Ectodermal cell (in vitro differentiated cells): ENCODE data around the gene FTO.

ENCODE experiments used
- H3K27ac ChIP-seq: 2 replicates; pipeline ENCODE4 v1.7.0; 2013; ENCODE audit warnings: mild to moderate bottlenecking, low read depth, low read length; ENCODE audit not compliant: insufficient read depth, poor library complexity, severe bottlenecking
- H3K27me3 ChIP-seq: 2 replicates; pipeline ENCODE4 v1.7.0; 2013; ENCODE audit warnings: mild to moderate bottlenecking, low read length; ENCODE audit not compliant: insufficient read depth, control insufficient read depth, poor library complexity, severe bottlenecking
- H3K36me3 ChIP-seq: one replicate; pipeline ENCODE4 v1.7.0; 2013; ENCODE audit warnings: low read length; ENCODE audit not compliant: control insufficient read depth, insufficient read depth
- H3K4me1 ChIP-seq: one replicate; pipeline ENCODE4 v1.7.0; 2013; ENCODE audit warnings: low read length; ENCODE audit not compliant: control insufficient read depth, insufficient read depth
- H3K4me3 ChIP-seq: 2 replicates; pipeline ENCODE4 v1.7.0; 2013; ENCODE audit warnings: low read depth, low read length, control low read depth; ENCODE audit not compliant: insufficient read depth
- H3K9me3 ChIP-seq: 2 replicates; pipeline ENCODE4 v1.7.0; 2013; ENCODE audit warnings: mild to moderate bottlenecking, low read length, moderate library complexity; ENCODE audit not compliant: control insufficient read depth
- WGBS, 2 experiments: methylation state at CpG; one replicate each; pipeline ENCODE4 v1.1.7; 2013; ENCODE audit warnings: missing lambda C conversion rate in 2 of 2; 5-methylcytosine and 5-hydroxymethylcytosine counted together

The FTO gene

DNA sequence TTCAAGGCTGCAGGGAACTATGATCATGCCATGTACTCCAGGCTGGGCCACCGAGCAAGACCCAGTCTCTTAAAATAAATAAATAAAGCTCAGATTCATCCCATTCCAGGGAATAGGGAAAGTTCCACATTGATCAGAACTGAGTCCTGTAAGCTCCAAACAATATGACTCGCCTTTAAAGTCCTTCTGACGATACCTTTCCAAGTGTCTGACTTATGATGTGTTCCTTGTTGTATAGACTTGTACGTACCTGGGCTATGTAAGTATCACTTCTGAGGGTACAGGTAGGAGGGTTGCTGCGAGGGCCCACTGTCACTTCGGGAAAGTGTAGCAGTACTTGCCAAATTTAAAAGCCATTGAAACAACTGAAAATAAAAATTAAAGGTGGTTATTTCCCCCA is 329.8 kb downstream of the FTO start:
- no peaks in the 10 kb centered on the region for H3K27me3 ChIP-seq
- H3K27ac ChIP-seq, result no peak overlapping the region
- no peaks in the 10 kb centered on the region for H3K9me3 ChIP-seq
- WGBS, 2 experiments, result 94 to 95% methylated on average over 6 of the region's 6 CpGs
- peaks cover 3% of the 10 kb centered on the region for H3K4me1 ChIP-seq
- no peaks in the 10 kb centered on the region for H3K36me3 ChIP-seq
- no peak overlapping the region for H3K4me3 ChIP-seq

DNA sequence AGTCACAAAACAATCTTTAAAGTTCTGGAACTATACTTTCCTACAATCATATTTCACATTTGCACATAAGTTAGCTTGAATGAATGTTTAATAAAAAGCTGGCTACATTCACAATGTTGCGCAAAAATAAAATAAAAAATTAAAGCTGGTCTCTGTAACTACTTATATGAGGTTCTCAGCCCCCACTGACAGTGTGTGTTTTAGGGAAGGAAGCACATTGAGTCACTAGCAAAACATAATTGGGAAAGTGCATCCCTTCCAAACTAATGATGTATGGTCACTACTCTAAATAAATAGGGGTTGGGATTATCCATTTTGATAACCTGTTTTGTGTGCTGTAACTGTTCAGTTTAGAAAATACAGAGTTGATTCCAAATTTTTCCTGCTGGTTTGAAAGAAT is 330.7 kb downstream of the FTO start:
- 100% methylated on average over 1 of the region's 1 CpG for WGBS, 2 experiments
- H3K36me3 ChIP-seq, result no peaks in the 10 kb centered on the region

DNA sequence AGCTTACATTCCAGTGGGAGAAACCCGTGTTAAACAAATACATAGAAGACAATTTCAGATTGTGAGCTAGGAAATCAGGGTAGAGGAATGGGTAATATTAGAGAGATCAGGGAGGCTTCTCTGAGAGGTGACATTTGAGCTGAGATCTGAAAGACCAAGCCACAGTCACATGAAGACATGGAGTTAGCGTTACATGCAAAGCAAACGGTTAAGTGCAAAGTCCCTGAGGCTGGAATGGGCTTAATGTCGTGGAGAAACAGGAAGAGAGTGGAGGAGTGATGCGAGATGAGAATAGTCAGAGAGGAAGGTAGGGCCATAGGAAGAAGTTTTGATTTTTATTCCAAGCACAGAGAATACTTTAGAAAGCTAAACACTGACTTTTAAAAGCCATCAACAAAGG is 336.5 kb downstream of the FTO start:
- no peaks in the 10 kb centered on the region for H3K27me3 ChIP-seq
- 84 to 86% methylated on average over 5 of the region's 5 CpGs for WGBS, 2 experiments
- H3K36me3 ChIP-seq, result no peaks in the 10 kb centered on the region
- H3K9me3 ChIP-seq, result no peaks in the 10 kb centered on the region
- no peak overlapping the region for H3K4me3 ChIP-seq
- H3K4me1 ChIP-seq, result no peaks in the 10 kb centered on the region
- no peak overlapping the region for H3K27ac ChIP-seq

More for the DNA sequence above, 330.7 kb downstream of the FTO start:
- Histone ChIP-seq H3K4me1 (peaks cover 3% of the 10 kb centered on the region), H3K27me3 (no peaks in the 10 kb centered on the region), H3K4me3 (no peak overlapping the region), H3K27ac (no peak overlapping the region), H3K9me3 (no peaks in the 10 kb centered on the region)

DNA sequence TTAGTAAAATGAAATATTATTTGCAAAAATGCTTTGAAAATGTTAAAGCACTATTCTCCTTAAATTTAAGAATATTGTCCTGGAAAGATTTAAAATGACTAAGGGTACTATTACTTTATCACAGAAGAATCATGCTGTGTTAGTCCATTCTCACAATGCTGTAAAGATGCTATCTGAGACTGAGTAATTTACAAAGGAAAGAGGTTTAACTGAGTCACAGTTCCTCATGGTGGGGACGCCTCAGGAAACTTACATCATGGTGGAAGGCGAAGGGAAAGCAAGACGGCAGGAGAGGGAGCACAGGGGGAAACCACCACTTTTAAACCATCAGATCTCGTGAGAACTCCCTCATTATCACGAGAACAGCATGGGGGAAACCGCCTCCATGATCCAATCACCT is 337.0 kb downstream of the FTO start:
- Histone ChIP-seq H3K27me3 (no peaks in the 10 kb centered on the region), H3K27ac (no peak overlapping the region), H3K36me3 (no peaks in the 10 kb centered on the region), H3K9me3 (no peaks in the 10 kb centered on the region), H3K4me1 (no peaks in the 10 kb centered on the region), H3K4me3 (no peak overlapping the region)
- 85 to 89% methylated on average over 6 of the region's 6 CpGs for WGBS, 2 experiments

DNA sequence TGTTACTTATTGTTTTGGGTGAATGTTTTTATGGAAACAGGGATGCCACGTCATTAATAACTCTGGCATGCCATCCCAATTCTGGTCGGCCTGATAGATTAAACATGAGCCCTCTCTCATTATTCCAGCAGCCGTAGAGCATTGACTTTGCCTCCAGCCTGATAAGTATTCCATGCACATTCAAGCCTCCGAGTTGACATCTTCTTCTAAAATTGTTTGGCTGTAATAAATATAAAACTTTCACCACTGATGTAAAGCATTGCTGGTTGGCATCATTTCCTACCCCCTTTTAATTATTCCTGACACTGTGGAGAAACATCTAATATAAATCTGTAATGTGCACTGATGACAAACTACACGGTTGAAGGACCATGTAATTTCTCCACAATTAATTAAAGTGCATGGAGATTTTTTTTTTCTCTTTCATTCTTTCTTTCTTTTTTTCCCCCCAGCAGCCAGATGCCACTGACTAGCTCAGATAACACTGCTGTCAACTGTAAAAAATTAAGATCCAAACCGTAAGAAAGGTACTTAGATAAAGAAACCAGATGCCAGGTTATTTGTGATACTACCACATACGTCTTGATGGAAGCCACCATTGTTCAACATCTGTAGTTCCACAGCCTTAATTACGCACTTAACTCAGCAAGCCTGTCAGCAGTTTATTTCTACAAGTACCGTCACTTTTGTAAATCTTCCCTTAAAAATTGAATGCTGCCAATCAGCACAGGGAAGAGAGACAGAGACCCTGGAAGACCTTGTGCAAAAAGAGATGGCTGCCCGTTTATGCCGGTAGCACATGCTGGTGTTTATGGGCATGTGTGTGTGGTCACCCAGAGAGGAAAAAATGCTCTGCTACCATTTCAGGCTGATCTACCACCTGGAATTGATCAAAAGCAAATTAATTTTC is 344.9 kb downstream of the FTO start:
- peak overlapping the region; percentile 79 for H3K27ac ChIP-seq
- H3K4me3 ChIP-seq, result no peak overlapping the region
- 65 to 73% methylated on average over 10 to 11 of the region's 11 CpGs for WGBS, 2 experiments
- H3K27me3 ChIP-seq, result peaks cover 3% of the 10 kb centered on the region
- H3K4me1 ChIP-seq, result peaks cover 30% of the 10 kb centered on the region
- no peaks in the 10 kb centered on the region for H3K36me3 ChIP-seq
- no peaks in the 10 kb centered on the region for H3K9me3 ChIP-seq

DNA sequence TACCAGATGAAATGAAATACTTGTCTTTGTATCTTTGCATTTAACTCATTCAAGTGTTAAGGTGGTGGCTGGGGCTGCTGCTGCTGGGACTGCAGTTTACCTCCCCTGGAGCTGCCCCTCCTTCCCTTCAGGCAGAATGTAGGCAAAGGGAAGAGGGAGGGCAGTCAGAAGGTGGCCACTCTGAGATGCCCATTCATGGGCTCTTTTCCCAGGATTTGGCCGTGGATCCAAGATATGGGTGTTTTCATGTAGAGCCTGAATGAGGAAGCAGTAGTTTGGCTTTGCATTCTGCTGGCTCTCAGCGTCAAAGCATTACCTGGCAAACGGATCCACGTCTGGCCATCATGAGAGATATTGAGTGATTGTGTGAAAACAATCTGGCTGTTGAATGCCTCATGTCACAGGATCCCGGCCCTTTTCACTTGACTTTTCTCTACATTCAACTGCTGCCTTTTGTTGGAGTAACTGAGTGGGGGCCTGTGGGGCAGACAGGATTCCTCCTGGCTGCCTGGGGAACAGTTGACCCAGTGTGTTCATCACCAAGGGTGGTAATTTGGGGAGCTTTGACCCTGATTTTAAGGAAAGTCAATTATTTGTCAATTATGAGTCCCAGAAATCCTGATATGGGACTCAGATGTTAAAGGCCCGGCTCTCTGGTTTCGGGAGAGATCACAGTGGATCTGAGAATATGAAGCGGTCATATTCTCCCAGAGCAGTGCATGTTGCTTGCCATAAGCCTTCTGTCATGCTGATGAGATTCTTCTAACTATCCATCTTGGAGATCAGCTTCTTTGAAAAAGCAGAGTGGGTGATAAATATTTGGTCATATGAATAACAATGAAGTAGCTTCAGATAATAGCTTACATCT is 345.9 kb downstream of the FTO start:
- no peaks in the 10 kb centered on the region for H3K36me3 ChIP-seq
- H3K27ac ChIP-seq, result peak overlapping the region; percentile 79
- peaks cover 37% of the 10 kb centered on the region for H3K4me1 ChIP-seq
- H3K4me3 ChIP-seq, result no peak overlapping the region
- peaks cover 3% of the 10 kb centered on the region for H3K27me3 ChIP-seq
- 16 to 27% methylated on average over 8 of the region's 8 CpGs for WGBS, 2 experiments
- H3K9me3 ChIP-seq, result no peaks in the 10 kb centered on the region

DNA sequence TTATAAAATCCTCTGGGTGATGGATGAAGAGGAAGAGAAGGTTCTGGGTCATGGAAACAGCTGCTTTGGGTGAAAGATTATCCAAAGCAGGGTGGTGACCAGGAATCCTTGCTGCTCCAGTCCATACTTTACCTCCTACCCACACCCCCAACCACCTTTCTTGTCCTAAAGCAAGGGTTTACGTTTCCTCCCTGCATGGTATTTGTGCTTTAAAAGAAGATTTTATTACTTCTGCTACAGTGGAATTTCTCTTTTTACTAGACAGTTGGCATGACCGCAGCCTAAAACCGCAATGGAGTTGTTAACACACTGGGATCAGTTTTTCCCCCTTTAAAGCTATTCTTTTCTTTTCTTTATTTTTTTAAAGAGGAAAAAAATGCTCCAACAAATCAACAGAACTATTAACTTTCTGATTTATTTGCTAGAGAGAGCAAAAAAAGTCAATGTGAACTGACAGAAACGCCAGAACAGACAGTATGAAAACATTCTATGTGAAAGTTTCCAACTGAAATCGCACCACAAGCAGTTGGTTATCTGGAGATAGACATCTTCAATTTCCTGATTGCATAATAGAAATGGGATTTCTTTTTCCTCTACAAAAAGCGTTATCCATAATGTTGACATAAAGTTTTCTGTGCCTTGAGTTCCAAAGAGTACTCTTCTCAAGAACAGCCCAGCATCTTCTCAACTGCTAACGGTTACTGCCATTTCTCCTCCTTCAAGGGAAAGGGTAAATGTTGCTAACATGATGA is 346.7 kb downstream of the FTO start:
- peak overlapping the region; percentile 26 for H3K27ac ChIP-seq
- WGBS, 2 experiments, result 50 to 54% methylated on average over 6 to 7 of the region's 7 CpGs

DNA sequence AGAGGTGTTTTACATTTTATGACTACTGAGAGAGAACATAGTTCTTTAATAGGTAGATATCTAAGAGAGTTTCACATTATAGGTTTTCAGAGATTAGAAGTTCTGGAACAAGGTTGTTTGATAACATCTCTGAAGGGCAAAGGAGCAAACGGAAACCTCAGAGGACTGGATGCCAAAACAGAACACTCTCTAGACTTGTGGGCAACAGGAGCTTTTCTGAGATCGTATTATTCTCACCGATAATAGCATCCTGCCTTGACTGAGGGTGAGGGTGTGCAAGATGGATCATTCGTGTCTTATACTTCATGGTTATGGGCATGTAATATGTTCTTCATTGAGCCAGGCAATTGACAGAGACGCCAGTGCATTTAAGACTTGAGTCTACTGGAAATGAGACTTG is 347.9 kb downstream of the FTO start:
- 93 to 94% methylated on average over 5 of the region's 5 CpGs for WGBS, 2 experiments
- H3K4me3 ChIP-seq, result no peak overlapping the region
- no peak overlapping the region for H3K27ac ChIP-seq
- no peaks in the 10 kb centered on the region for H3K9me3 ChIP-seq
- peaks cover 37% of the 10 kb centered on the region for H3K4me1 ChIP-seq
- peaks cover 3% of the 10 kb centered on the region for H3K27me3 ChIP-seq
- H3K36me3 ChIP-seq, result no peaks in the 10 kb centered on the region

More for the DNA sequence above, 346.7 kb downstream of the FTO start:
- Histone ChIP-seq H3K36me3 (no peaks in the 10 kb centered on the region), H3K4me3 (no peak overlapping the region), H3K4me1 (peaks cover 37% of the 10 kb centered on the region), H3K9me3 (no peaks in the 10 kb centered on the region), H3K27me3 (peaks cover 3% of the 10 kb centered on the region)

DNA sequence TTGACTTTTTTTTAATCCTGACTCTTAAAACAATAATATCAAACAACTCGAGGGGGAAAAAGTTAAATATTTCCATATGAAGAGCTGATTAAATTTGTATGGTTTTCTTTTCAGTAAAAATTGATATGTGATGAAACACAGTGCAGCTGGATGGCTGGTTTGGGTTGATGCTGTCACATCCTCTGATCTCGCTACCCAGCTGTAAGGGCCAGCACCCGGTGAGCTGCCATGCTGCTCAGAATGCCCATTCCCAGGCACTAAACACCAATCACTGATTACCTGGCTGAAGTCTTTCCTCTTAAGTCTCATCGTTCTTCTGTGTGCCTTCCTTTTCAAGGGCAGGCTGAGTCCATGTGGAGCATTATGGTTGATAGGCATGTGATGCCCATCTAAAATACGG is 348.3 kb downstream of the FTO start:
- Histone ChIP-seq H3K4me3 (no peak overlapping the region), H3K27ac (no peak overlapping the region), H3K9me3 (no peaks in the 10 kb centered on the region), H3K36me3 (no peaks in the 10 kb centered on the region), H3K4me1 (peaks cover 37% of the 10 kb centered on the region), H3K27me3 (peaks cover 3% of the 10 kb centered on the region)
- 79 to 82% methylated on average over 4 to 5 of the region's 5 CpGs for WGBS, 2 experiments
